Measurements from ENCODE around the gene PCSK4. TPM values are rescaled to one million over a fixed set of nuclear protein-coding genes. Genes with fewer than 3 reads are reported as not detected.

PCSK4 gene
- total and polyA plus RNA-seq, 2 of the 13 experiments (the other 11 are each of a cell fraction or from before 2014, with no cell fraction given), result 2.0 to 2.7 TPM

GRCh38 chr19:1478934-1479707 lies 11.0 kb downstream of the PCSK4 start, which contains the start of gene C19orf25 (continued):
- TF ChIP-seq PAXIP1 (CRISPR knock-in tag; conservative IDR thresholded peaks at IDR 0.05), result peak; percentile 50
- TF ChIP-seq KAT7 (CRISPR knock-in tag; IDR thresholded peaks at IDR 0.05; ENCODE audit: borderline replicate concordance), result no peak
- no peak for TF ChIP-seq ZNF766 (CRISPR knock-in tag; IDR thresholded peaks at IDR 0.05; ENCODE audit: borderline replicate concordance)
- peak; percentile 61; the same call in 1 of the 2 replicates for TF ChIP-seq KLF12 (CRISPR knock-in tag; IDR thresholded peaks at IDR 0.05; ENCODE audit: borderline replicate concordance)
- peak; percentile 85 for TF ChIP-seq POLR2AphosphoS5 (IDR thresholded peaks at IDR 0.05; ENCODE audit: low read depth, low read length)
- TF ChIP-seq ZNF768 (CRISPR knock-in tag; IDR thresholded peaks at IDR 0.05), result no peak
- TF ChIP-seq POLR2AphosphoS2 (IDR thresholded peaks at IDR 0.05; ENCODE audit: low read depth, low read length), result no peak
- TF ChIP-seq POLR2G (IDR thresholded peaks at IDR 0.05; ENCODE audit: low read depth, low read length), result peak; percentile 86
- no peak for TF ChIP-seq BRCA1 (CRISPR knock-in tag; IDR thresholded peaks at IDR 0.05)
- no peak for TF ChIP-seq BRF2 (CRISPR knock-in tag; IDR thresholded peaks at IDR 0.05)
- no peak for TF ChIP-seq ZSCAN22 (CRISPR knock-in tag; IDR thresholded peaks at IDR 0.05)
- peak; percentile 87 for TF ChIP-seq ZBTB25 (CRISPR knock-in tag; IDR thresholded peaks at IDR 0.05)
- TF ChIP-seq ZNF839 (CRISPR knock-in tag; IDR thresholded peaks at IDR 0.05; ENCODE audit: borderline replicate concordance), result peak; percentile 50; the same call in 1 of the 2 replicates
- TF ChIP-seq SCMH1 (CRISPR knock-in tag; IDR thresholded peaks at IDR 0.05; ENCODE audit: borderline replicate concordance), result no peak
- no peak for TF ChIP-seq ZSCAN25 (CRISPR knock-in tag; IDR thresholded peaks at IDR 0.05)
- TF ChIP-seq SNAPC5 (CRISPR knock-in tag; IDR thresholded peaks at IDR 0.05; ENCODE audit: borderline replicate concordance), result no peak
- peak; percentile 51 for TF ChIP-seq DMAP1 (CRISPR knock-in tag; IDR thresholded peaks at IDR 0.05)
- peak; percentile 58; the same call in 1 of the 2 replicates for TF ChIP-seq ZBTB26 (CRISPR knock-in tag; IDR thresholded peaks at IDR 0.05; ENCODE audit: borderline replicate concordance)
- no peak for TF ChIP-seq PHB2 (IDR thresholded peaks at IDR 0.05; ENCODE audit: partially characterized antibody)
- 0 out of 2 replicates have a peak, but pooled peaks have one; percentile 40 for TF ChIP-seq SP140L (CRISPR knock-in tag; IDR thresholded peaks at IDR 0.05; ENCODE audit: borderline replicate concordance)
- TF ChIP-seq HDAC6 (IDR thresholded peaks at IDR 0.05; ENCODE audit: low read depth, low read length), result no peak
- peak; percentile 98 for TF ChIP-seq ZMYM3 (CRISPR knock-in tag; IDR thresholded peaks at IDR 0.05)
- TF ChIP-seq SIX4 (CRISPR knock-in tag; IDR thresholded peaks at IDR 0.05), result no peak
- TF ChIP-seq MYNN (CRISPR knock-in tag; IDR thresholded peaks at IDR 0.05; ENCODE audit: low read depth), result no peak

Measured in HepG2 (cell line).